Measurements from ENCODE around the gene RASAL3.

RASAL3 gene

DNA sequence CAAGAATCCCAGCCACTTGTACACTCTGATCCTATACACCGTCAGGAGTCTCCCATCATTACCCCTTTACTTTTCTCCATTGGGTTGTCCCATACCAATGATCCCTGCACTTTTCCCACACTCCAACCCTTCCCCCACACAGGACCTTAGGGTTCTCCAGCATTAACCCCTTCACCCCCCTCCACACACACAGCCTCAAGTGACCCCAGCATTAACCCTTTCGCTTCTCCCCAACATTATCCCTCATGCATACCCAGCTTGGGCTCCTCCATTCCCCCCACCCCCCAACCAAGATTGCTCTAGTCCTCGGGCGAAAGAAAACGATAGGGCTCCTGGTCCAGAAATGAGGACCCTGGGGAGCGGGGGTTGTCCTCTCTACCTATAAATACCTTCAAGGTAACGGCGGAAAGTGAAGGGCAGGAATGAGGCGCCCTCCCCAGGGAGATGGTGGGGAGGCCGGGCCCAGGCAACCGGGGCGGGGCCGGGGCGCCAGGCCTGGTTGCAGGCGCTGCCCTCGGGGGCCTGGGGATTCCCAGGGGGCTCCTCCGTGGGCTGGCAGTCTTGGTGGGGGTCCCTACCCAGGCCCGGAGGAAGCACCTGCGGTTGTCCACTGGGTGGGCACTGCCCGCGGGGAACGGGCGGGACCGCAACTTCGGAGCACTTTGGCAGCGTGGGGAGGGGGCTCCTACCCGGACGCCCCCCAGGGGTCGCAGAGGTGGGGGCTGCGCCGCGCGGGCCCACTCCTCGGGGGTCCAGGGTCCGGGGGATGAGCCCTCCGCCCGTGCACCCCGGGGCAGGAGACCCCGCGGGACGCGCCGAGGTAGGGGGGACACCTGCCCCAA is 15.3 kb downstream of the RASAL3 start:
- no peak for DNase-seq (ENCODE audit: low read depth)

DNA sequence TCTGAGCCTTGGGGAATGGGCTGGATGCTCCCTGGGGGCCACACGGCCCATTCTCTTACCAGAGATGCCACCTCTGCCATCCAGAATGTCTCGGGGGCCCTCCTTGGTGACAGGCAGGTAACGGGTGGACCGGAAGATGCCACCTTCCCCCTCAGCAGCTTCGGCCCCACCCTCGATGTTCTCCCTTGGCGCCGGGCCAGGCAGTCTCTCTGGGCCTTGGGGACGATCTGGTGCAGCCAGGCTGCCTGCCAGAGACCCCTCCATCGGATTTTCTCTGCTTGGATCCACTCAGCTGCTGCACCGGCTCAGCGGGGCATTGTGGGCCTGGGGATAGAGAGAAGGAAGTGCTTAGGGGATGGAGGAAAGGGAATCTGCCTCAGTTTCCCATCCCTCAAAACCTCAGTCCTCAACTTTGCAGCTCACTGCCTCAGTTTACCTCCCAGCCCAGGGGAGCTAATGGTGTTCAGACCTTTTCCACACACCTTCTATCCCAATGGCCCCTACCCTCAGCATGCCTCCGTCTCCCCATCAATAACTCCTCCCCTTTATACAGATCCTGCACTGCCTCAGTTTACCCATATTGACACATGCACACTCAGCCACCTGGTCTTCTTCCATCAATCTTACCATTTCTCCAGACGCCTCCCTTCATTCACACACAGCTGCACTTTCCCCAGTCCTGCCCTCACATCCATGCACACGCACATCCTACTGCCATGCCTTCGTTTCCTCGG is 16.1 kb downstream of the RASAL3 start:
- DNase-seq (ENCODE audit: low read depth), result no peak

DNA sequence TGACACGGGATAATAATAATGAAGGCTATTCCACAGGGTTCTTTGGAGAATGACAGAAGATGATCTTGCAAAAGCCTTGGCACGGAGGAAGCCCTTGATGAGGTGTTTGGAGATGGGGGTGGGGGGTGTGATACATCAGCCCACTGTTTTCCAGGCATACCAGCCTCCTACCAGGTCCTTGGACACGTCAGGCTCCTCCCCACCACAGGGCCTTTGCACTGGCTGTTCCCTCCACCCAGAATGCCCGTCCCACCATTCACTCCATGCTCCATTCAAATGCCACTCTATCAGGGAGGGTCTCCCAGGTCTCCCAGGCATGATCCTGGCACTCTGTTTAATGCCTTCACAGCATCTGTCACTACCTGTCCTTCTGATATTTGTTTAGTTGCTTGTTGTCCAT is 17.3 kb downstream of the RASAL3 start:
- DNase-seq (ENCODE audit: low read depth), result no peak

DNA sequence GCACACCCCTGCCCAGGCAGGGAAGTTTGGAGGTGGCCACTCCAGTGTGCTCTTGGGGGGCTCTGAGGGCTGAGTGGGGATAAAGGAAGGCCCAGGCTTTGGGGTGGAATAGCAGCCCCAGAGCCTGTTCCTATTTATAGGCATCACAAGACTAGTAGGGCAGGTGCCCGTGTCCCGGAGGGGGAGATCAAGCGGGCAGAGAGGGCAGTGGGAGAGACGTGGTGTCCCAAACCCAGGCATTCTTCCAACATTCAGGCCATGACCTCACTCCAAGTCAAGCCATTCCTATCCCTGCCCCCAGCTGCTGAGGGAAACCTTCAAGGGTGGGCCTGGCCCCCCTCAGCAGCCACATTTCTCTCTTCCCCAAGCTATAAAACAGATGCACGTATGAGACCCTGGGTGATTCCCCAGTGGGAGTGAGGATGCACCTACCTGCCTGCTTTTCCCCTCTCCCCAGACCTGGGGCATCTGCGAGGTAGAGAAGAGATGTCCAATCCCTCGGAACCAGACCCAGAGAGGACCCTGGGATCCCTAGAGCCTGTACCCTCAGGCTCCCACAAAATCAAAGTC is 18.5 kb downstream of the RASAL3 start:
- no peak for DNase-seq (ENCODE audit: low read depth)

DNA sequence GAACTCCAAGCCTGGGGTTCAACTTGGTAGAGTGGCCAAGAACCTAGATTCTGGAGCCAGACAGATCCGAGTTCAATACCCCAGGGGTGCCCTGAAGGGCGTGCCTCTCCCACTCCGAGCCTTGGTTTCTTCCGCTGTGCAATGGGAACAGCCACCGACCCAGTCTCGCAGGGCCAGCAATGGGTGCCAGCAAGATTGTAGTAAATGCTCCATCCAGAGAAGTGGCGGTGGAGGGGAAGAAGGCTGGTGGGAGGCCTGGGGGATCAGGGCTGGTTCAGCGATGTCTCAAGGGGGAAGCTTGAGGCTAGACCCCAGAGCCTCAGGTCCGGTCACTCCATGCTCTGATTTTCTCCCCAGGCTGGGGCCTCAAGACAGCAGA is 19.1 kb downstream of the RASAL3 start:
- no peak for DNase-seq (ENCODE audit: low read depth)

DNA sequence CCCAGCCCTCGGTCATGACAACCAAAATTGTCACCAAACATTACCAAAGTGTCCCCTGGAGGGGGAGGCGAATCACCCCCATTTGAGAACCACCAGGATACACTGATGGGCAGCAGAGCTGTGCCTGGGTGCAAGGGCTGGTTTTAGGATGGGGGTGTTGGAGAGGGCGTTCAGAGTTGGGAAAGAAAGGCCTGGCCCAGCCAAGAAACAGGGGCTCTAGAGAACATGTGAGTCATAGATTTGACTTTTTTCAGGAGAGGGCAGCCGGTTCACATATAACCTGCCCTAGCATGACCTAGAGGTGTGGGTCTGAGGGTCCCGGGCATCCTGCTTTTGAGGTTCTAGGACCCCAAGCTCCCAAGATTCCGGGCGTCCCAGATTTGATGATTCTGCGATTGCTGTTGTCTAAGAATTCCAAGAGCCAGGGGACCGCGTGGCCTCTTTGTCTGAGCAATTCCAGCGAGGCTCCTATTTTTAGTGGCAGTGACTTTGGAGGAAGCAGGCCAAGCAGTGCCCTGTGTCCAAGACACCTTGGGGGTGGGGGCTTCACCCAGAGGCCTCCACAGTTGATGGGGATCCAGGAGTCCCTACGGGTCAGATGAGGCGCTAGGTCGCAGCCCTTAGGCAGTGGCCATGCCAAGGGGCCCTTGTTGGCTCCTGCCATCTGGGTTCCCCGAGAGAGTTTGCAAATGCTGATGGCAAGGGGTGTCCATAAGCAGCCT is 19.7 kb downstream of the RASAL3 start:
- no peak for DNase-seq (ENCODE audit: low read depth)

DNA sequence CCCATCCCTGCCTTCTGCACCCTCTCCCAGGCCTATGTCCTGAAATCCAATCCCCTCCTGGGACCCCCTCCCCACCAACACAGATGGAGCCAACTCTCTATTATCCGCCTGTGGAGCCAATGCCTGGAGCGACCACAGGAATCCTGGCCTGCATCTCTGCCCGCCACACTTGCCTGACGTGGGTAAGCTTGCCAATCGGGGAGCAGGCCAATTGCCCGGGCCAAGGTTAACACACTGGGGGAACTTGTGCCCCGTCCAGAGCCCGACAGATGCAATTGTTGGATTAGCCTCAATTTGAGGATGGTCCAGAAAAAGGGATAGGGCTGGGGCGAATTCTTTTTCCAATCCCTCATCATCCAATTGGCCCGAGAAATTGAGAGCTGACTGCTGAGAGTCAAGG is 20.5 kb downstream of the RASAL3 start:
- no peak for DNase-seq (ENCODE audit: low read depth)

DNA sequence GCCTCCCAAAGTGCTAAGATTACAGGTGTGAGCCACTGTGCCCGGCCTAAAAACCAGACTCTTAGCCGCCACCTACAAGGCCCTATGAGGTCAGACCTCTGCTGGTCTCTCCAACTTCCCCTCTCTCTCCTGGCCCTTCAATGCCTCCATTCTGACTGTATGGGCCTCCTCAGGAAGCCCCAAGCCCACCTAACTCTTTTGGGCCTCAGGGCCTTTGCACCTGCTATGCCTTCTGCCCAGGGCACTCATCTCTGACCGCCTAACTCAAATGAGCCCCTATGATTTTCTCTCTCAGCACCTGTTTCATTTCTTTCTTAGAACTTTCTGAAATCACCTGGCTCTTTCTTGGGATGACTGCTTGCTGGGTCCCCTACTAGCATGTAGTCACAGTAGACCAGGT is 21.0 kb downstream of the RASAL3 start:
- DNase-seq (ENCODE audit: low read depth), result no peak

DNA sequence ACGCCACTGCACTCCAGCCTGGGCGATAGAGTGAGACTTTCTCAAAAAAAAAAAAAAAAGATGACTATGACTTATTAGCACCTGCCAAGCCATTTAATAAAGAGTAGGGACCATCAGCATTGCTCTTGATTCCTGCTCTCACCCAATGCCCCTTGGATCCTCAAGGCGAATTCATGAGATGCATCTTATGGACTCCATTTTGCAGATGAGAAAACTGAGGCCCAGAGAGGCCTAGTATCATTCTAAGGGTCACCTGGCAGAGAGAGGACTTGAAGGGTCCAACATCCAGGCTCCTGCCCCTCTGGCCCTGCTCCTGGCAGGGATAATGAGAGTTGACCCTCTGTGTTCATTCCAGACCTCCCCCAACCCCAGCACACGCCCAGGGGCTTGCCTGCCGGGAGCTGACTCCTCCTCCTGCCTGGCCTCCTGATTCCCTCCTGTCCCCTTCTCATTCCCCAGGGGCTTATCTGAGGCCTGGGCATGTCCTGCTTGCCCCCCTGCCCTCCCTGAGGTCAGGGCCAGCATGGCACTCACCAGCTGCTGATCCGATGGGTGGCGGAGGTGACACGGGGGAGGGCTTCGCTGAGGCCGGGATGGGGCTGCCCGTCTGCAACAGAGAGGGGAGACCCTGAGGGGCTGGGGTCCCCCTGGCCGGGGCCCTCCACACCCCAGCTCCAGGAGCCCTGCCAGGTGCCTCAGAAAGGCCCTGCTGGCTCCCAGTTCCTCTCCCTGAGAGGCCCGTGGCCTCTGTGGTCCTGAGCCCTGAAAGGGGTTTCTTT is 22.0 kb downstream of the RASAL3 start:
- no peak for DNase-seq (ENCODE audit: low read depth)

DNA sequence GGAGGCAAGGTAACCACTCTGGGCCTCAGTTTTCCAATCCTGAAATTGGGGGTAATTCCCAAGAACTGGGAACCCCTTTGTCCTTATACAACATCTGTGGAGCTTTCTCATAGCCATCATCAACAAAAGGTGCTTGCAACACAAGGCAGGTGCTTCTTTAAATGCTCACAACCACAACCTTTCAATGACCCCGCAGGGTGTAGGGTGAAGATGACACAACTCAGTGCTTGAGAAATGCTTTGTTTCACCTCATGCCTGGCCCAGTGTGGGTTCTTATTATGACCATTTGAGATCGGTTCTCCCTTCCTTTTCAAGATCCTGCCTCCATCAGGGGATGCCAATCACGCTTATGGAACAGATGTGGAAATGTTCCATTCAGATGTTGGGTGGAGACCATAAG is 23.0 kb downstream of the RASAL3 start:
- no peak for DNase-seq (ENCODE audit: low read depth)

DNA sequence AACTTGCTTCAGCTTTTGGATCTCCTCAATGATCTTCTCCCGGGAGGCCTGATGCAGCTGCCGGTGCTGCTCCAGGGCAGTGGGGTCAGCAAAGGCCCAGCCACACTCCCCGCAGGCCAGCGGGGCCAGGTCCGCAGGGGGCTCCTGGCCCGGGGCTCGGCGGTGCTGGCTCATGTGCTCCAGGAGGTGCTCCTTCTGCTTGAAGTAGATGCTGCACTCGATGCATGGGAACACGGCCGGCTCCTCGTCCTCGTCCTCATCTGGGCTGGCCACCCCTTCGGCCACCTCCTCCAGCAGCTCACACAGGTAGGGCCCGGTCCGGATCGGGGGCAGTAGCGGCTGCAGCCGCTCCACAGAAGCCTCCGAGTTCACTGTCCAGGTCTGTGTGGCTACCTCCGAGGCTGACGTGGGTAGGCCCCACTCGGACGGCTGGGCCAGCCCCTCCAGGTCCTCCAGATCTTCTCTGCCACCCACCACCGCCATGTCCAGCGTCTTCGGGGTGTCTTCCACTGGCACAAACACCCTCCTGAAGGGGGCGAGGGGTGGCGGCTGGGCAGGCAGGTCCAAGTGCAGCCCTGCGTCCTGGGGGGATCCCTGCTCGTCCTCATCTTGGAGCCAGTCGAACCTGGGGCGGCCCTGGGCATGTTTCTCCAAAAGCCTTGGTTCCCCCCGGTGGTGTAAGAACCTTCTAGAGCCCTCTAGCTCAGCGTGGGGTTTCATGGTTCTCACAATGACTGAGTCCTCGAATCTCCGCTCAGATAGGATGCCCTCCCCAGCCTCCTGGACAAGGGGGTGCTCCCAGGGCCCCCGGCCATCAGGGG is 24.3 kb downstream of the RASAL3 start:
- no peak for DNase-seq (ENCODE audit: low read depth)

DNA sequence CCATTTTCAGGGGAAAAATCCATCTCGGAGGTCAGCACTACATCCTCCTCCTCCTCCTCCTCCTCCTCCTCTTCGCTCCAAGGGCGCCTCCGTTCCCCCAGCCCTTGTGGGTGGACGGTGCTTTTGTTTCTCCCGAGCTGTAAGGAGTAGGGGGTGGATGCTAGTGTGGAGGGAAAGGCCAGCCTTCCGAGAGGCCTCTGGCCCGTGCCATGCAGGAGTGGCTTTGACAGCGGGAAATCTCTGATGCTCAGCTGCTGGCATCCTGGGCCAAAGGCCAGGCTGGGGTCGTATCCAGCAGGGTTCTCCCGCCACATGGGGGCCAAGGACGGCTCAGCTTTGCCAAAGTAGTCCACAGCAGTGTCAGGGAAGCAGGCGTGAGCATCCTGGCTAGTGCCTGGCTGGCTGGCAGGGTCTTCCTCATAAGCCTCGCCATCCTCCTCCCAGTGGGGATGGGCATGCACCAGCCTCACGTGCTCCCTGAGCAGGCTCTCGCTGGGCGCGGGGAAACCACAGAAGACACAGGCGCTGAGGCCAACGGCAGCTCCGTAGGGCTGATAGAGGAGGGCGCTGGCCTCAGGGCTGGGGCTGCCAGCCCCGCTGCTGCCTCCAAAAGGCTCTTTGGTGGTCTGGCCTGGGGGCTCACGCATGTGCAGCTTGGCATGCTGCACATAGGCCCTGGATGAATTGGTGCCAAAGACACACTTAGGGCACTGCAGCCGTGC is 25.1 kb downstream of the RASAL3 start:
- no peak for DNase-seq (ENCODE audit: low read depth)

DNA sequence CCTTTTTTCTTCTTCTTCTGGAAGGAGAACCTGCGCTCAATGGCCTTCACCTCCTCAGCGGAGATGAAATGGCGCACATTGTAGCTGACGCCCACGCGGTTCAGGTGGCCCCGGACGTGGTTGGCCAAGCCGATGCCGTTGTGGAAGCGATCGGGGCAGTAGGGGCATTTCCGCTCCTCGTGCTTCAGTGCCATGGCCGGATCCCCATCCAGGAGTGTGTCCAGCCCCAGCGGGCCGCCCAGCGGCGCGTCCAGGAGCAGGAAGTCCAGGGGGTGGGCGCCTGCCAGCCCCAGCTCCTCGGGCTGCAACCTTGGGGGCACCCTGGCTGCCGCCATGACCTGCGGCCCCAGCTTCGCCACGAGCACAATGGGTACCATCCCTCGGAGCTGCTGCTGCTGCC is 25.8 kb downstream of the RASAL3 start:
- no peak for DNase-seq (ENCODE audit: low read depth)

DNA sequence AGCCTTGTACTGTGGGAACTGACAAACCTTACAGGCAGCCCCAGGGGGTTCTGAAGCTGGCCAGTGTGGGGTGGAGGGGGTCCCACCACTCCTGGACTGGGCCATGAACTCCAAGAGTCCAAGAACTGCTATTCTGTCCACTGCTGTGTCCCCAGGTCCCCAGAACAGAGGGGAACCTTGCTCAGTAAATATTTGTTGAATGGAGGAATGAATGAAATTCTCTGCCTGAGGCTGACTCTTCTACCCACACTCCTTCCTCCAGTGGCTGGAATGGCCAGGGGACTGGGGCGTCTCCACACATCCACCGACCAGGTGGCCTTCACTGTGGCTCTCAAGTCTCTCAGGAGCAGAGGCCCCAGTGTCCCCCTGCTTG is 26.2 kb downstream of the RASAL3 start:
- DNase-seq (ENCODE audit: low read depth), result no peak

DNA sequence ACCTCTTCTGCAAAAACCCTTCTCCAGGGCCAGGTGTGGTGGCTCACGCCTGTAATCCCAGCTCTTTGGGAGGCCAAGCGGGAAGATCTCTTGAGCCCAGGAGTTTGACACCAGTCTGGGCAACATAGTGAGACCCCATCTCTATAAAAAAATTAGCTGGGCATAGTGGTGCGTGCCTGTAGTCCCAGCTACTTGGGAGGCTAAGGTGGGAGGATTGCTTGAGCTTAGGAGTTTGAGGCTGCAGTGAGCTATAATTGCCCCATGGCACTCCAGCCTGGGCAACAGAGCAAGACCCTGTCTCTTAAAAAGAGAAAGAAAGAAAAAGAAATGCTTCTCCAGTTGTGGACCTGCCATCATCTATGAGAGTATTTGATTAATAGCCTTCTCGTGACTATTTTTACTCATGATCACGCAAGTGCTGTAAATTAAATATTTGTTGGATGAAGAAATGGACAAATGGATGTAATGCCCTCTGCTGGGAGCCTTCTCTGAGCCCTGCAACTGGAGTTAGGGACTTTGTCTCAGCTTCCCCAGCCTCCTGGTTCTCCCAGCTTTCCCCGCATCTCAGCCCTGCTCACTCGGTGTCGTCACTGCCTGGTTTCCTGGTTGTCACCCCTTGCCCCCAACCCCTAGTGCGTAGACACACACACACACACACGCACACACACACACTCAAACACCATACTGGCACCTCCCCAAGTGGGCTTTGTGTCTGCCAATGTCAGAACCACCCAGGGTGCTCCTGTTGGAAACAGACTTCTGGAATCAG is 26.8 kb downstream of the RASAL3 start:
- DNase-seq (ENCODE audit: low read depth), result no peak

DNA sequence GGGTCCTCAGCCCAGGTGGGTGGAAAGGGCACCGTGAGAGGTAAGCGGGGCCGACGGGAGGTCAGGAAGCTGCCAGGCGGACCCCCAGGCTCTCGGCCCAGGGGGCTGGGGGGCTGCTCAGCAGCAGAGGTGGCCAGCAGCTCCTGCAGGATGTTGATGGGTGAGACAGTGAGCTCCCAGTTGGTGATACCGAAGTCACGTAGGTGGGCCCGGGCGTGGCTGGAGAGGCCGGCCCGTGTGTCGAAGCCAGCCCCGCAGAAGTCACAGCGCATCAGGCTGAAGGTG is 27.6 kb downstream of the RASAL3 start:
- DNase-seq (ENCODE audit: low read depth), result no peak

DNA sequence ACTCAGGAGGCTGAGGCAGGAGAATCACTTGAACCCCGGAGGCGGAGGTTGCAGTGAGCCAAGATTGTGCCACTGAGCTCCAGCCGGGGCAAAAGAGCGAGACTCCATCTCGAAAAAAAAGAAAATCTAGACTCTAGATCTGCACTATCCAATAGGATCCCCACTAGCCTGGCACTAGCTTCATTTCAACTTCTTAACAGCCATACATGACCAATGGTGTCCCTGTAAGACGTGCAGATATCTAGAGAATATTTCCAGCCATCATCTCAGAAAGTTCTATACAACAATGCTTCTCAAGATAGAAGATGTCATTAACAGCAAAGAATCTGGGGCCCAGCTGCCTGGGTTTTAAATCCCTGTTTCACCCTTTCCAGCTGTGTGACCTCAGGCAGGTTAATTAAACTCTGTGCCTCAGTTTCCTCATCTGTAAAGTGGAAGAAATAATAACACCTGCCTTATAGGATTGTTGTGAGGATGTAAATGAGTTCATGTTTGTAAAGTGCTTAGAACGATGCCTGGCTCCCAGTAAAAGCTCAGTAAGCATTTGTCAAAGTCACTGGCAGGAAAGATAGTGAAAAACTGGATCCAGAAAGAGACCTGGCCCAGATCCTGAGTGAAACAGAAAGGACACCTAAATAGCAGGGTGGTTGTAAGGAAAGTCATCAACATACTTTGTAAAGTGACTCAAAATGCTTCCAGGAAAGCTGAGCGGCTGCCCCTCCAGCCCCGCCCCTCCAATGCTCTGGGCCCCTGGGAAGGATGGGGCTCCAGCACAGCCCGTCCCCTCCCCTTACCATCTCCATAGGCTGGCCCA is 28.1 kb downstream of the RASAL3 start:
- no peak for DNase-seq (ENCODE audit: low read depth)

DNA sequence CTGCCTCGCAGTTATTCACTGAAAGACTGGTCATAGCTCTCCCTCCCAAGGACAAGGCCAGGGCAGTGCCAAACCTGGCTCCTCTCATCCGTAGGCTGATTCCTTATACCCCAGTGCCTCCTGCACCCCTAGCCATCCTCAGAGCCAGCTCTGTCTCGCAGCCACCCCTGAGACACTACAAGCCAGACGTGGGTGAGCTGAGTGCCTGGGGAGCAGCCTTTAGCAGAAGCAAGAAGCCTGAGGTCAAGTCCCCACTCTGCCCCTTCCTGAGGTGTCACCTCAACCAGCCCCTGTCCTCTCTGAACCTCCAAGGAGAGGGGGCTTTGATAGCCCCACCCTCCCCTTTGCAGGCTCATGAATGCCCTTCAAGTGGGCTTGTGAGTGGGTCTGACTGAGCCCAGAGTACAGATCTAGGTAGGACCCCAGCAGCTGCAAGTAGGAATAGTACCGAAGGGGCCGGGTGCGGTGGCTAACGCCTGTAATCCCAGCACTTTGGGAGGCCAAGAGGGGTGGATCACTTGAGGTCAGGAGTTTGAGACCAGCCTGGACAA is 30.8 kb downstream of the RASAL3 start:
- DNase-seq (ENCODE audit: low read depth), result no peak

Measured in T-helper 22 cell (primary cell).